ENCODE data around the gene TOMM34.

TOMM34 gene

GRCh38 chr20:44918342-44918741 is 41.9 kb downstream of the TOMM34 start:
- Histone ChIP-seq H3K4me1 (ENCODE audit: control insufficient read depth in 1 of 2, insufficient read depth in 1 of 2, low read depth in 1 of 2, low read length in 1 of 2) (no peaks in the 10 kb centered on the region), H3K27ac (no peak overlapping the region), H3K9me3 (no peaks in the 10 kb centered on the region), H3K36me3 (peaks cover 84% of the 10 kb centered on the region), H3K27me3 (no peaks in the 10 kb centered on the region), H3K4me3 (ENCODE audit: low read depth in 1 of 2, low read length in 1 of 2) (no peak overlapping the region)
- TF ChIP-seq, protein P1, sequence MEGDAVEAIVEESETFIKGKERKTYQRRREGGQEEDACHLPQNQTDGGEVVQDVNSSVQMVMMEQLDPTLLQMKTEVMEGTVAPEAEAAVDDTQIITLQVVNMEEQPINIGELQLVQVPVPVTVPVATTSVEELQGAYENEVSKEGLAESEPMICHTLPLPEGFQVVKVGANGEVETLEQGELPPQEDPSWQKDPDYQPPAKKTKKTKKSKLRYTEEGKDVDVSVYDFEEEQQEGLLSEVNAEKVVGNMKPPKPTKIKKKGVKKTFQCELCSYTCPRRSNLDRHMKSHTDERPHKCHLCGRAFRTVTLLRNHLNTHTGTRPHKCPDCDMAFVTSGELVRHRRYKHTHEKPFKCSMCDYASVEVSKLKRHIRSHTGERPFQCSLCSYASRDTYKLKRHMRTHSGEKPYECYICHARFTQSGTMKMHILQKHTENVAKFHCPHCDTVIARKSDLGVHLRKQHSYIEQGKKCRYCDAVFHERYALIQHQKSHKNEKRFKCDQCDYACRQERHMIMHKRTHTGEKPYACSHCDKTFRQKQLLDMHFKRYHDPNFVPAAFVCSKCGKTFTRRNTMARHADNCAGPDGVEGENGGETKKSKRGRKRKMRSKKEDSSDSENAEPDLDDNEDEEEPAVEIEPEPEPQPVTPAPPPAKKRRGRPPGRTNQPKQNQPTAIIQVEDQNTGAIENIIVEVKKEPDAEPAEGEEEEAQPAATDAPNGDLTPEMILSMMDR (IDR thresholded peaks at IDR 0.05) = no peak

- Histone ChIP-seq H3K36me3 (peaks cover 84% of the 10 kb centered on the region), H3K4me3 (ENCODE audit: low read depth in 1 of 2, low read length in 1 of 2) (no peak overlapping the region), H3K27ac (no peak overlapping the region), H3K4me1 (ENCODE audit: control insufficient read depth in 1 of 2, insufficient read depth in 1 of 2, low read depth in 1 of 2, low read length in 1 of 2) (no peaks in the 10 kb centered on the region), H3K9me3 (no peaks in the 10 kb centered on the region), H3K27me3 (no peaks in the 10 kb centered on the region)
- TF ChIP-seq, protein P1 (IDR thresholded peaks at IDR 0.05) = no peak
These were observed 42.8 kb downstream of the TOMM34 start for GRCh38 chr20:44917399-44917798.

DNA sequence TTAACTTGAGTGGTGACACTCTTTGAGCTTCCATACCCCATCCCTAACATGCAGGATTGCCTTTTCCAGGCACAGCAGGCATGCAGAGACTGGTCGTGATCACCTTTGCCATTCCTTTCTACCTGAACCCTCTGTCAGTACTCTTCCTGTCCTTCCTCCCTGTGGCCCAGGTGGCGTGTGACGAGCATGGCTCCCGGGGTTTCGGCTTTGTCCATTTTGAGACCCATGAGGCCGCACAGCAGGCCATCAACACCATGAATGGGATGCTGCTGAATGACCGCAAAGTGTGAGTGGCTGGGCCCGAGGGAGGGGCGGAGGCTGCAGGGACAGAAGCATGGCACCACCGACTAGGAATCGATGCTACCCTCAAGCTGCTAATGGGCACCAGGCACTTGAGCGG is 43.6 kb downstream of the TOMM34 start:
- Histone ChIP-seq H3K36me3 (peaks cover 76% of the 10 kb centered on the region), H3K4me1 (ENCODE audit: control insufficient read depth in 1 of 2, insufficient read depth in 1 of 2, low read depth in 1 of 2, low read length in 1 of 2) (no peaks in the 10 kb centered on the region)
- TF ChIP-seq, protein P1 (IDR thresholded peaks at IDR 0.05) = no peak

GRCh38 chr20:44914924-44915323 is 45.3 kb downstream of the TOMM34 start:
- H3K27ac ChIP-seq = no peak overlapping the region
- H3K4me1 ChIP-seq (ENCODE audit: control insufficient read depth in 1 of 2, insufficient read depth in 1 of 2, low read depth in 1 of 2, low read length in 1 of 2) = peaks cover 8 to 9% of the 10 kb centered on the region in 2 experiments
- no peaks in the 10 kb centered on the region for H3K9me3 ChIP-seq
- no peaks in the 10 kb centered on the region for H3K27me3 ChIP-seq
- TF ChIP-seq, protein P1 (IDR thresholded peaks at IDR 0.05) = no peak
- H3K4me3 ChIP-seq (ENCODE audit: low read depth in 1 of 2, low read length in 1 of 2) = no peak overlapping the region
- peaks cover 68% of the 10 kb centered on the region for H3K36me3 ChIP-seq

More for the DNA sequence above, 43.6 kb downstream of the TOMM34 start:
- Histone ChIP-seq H3K9me3 (no peaks in the 10 kb centered on the region), H3K27ac (no peak overlapping the region), H3K27me3 (no peaks in the 10 kb centered on the region), H3K4me3 (ENCODE audit: low read depth in 1 of 2, low read length in 1 of 2) (no peak overlapping the region)

DNA sequence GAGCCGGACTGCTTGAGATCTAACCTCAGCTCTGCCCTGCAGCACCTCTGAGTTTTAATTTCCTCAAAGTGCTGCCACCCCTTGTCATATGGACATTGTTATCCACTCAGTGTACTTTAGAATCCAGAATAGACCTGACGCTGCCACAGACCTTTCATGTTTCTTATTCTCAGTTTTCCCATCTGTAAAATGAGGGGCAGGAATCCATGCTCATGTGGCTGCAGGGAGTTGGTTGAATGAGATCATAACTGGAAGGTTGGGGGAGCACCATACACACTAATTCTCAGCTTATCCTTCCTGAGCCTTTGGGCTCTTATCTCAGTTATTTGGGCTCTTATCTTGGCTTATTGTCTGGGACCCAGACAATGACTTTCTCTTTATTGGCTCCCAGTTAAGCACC is 48.0 kb downstream of the TOMM34 start:
- Histone ChIP-seq H3K4me3 (ENCODE audit: low read depth in 1 of 2, low read length in 1 of 2) (no peak overlapping the region), H3K27me3 (no peaks in the 10 kb centered on the region), H3K9me3 (no peaks in the 10 kb centered on the region), H3K27ac (no peak overlapping the region), H3K36me3 (peaks cover 59% of the 10 kb centered on the region), H3K4me1 (ENCODE audit: control insufficient read depth in 1 of 2, insufficient read depth in 1 of 2, low read depth in 1 of 2, low read length in 1 of 2) (peaks cover 17 to 20% of the 10 kb centered on the region in 2 experiments)
- TF ChIP-seq, protein P1 (IDR thresholded peaks at IDR 0.05) = no peak

All from neutrophil (primary cell).